ENCODE data around the gene ADH1A.

ADH1A gene

GRCh38 chr4:99330648-99331047 lies 39.9 kb upstream of the ADH1A start:
- H3K36me3 ChIP-seq (ENCODE audit: control insufficient read depth in 2 of 2, insufficient read depth in 1 of 2, low read length in 2 of 2): no peaks in the 10 kb centered on the region
- no peak overlapping the region for H3K4me3 ChIP-seq (ENCODE audit: low read depth, low read length)
- ChIA-PET POLR2A (no interaction called here), CTCF (no interaction called here)
- TF ChIP-seq ZNF335 (tag by site-specific recombination; conservative IDR thresholded peaks at IDR 0.05) (no peak), OVOL3 (tag by site-specific recombination; IDR thresholded peaks at IDR 0.05) (no peak), PRDM1 (tag by site-specific recombination; IDR thresholded peaks at IDR 0.05) (no peak)
- TF ChIP-seq, protein P1, sequence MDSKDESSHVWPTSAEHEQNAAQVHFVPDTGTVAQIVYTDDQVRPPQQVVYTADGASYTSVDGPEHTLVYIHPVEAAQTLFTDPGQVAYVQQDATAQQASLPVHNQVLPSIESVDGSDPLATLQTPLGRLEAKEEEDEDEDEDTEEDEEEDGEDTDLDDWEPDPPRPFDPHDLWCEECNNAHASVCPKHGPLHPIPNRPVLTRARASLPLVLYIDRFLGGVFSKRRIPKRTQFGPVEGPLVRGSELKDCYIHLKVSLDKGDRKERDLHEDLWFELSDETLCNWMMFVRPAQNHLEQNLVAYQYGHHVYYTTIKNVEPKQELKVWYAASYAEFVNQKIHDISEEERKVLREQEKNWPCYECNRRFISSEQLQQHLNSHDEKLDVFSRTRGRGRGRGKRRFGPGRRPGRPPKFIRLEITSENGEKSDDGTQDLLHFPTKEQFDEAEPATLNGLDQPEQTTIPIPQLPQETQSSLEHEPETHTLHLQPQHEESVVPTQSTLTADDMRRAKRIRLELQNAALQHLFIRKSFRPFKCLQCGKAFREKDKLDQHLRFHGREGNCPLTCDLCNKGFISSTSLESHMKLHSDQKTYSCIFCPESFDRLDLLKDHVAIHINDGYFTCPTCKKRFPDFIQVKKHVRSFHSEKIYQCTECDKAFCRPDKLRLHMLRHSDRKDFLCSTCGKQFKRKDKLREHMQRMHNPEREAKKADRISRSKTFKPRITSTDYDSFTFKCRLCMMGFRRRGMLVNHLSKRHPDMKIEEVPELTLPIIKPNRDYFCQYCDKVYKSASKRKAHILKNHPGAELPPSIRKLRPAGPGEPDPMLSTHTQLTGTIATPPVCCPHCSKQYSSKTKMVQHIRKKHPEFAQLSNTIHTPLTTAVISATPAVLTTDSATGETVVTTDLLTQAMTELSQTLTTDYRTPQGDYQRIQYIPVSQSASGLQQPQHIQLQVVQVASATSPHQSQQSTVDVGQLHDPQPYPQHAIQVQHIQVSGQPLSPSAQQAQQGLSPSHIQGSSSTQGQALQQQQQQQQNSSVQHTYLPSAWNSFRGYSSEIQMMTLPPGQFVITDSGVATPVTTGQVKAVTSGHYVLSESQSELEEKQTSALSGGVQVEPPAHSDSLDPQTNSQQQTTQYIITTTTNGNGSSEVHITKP (tag by site-specific recombination; IDR thresholded peaks at IDR 0.05): no peak
- H3K4me1 ChIP-seq (ENCODE audit: control insufficient read depth, insufficient read depth, low read length): no peaks in the 10 kb centered on the region
- H3K9me3 ChIP-seq (ENCODE audit: control insufficient read depth, insufficient read depth, low read depth, low read length): no peaks in the 10 kb centered on the region
- H3K27ac ChIP-seq (ENCODE audit: extremely low read depth, low read depth, low read length): no peak overlapping the region

- TF ChIP-seq ZNF266 (tag by site-specific recombination; IDR thresholded peaks at IDR 0.05; ENCODE audit: low read depth) (no peak), ZEB2 (tag by site-specific recombination; IDR thresholded peaks at IDR 0.05) (no peak), ZNF580 (tag by site-specific recombination; IDR thresholded peaks at IDR 0.05) (no peak), ZBTB20 (tag by site-specific recombination; IDR thresholded peaks at IDR 0.05) (no peak), ZNF10 (tag by site-specific recombination; IDR thresholded peaks at IDR 0.05) (no peak), ZNF292 (tag by site-specific recombination; IDR thresholded peaks at IDR 0.05; ENCODE audit: borderline replicate concordance, low read depth) (no peak), GLIS1 (tag by site-specific recombination; IDR thresholded peaks at IDR 0.05) (no peak), KLF16 (tag by site-specific recombination; IDR thresholded peaks at IDR 0.05) (no peak), ZNF626 (tag by site-specific recombination; IDR thresholded peaks at IDR 0.05) (no peak), ZNF830 (tag by site-specific recombination; IDR thresholded peaks at IDR 0.05; ENCODE audit: low read depth) (no peak), ZBTB17 (tag by site-specific recombination; IDR thresholded peaks at IDR 0.05) (no peak), KLF17 (tag by site-specific recombination; IDR thresholded peaks at IDR 0.05) (no peak), ZBTB1 (tag by site-specific recombination; IDR thresholded peaks at IDR 0.05) (no peak), RBAK (tag by site-specific recombination; IDR thresholded peaks at IDR 0.05) (no peak), HOXD13 (CRISPR knock-in tag; IDR thresholded peaks at IDR 0.05; ENCODE audit: borderline replicate concordance) (no peak), ZNF157 (tag by site-specific recombination; IDR thresholded peaks at IDR 0.05) (no peak)
- H3K4me3 ChIP-seq (ENCODE audit: low read depth, low read length): no peak overlapping the region
These were observed 39.1 kb upstream of the ADH1A start for GRCh38 chr4:99329876-99330275.

DNA sequence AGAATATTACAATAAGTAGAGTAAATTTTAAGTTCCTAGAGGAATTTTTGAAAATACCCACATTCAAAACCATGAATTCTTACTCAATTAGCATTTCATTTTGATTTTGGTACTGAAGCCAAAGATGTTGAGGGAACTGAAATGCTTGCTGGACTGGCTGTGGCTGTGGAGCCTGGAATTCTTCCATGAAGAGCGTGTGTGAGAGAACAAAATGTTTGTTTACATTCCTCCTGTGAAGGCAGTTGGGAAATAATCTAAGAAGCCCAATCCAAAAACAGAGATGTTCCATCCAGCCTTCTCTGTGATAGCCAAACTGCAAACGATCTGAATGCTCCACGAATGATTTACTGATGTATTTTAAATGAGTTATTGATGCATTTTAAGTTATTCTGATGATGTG lies 34.2 kb upstream of the ADH1A start:
- ChIA-PET POLR2A (no interaction called here), CTCF (no interaction called here)
- Histone ChIP-seq H3K4me3 (ENCODE audit: low read depth, low read length) (no peak overlapping the region), H3K9me3 (ENCODE audit: control insufficient read depth, insufficient read depth, low read depth, low read length) (no peaks in the 10 kb centered on the region), H3K4me1 (ENCODE audit: control insufficient read depth, insufficient read depth, low read length) (no peaks in the 10 kb centered on the region), H3K36me3 (ENCODE audit: control insufficient read depth in 2 of 2, insufficient read depth in 1 of 2, low read length in 2 of 2) (no peaks in the 10 kb centered on the region), H3K27ac (ENCODE audit: extremely low read depth, low read depth, low read length) (no peak overlapping the region)
- no peak for TF ChIP-seq ZNF747 (tag by site-specific recombination; IDR thresholded peaks at IDR 0.05)
- no peak for TF ChIP-seq BCL11A (tag by site-specific recombination; IDR thresholded peaks at IDR 0.05; ENCODE audit: low read depth)
- TF ChIP-seq ZNF133 (tag by site-specific recombination; IDR thresholded peaks at IDR 0.05): no peak
- no peak for TF ChIP-seq HOXD13 (CRISPR knock-in tag; IDR thresholded peaks at IDR 0.05; ENCODE audit: borderline replicate concordance)
- no peak for TF ChIP-seq ZNF169 (tag by site-specific recombination; IDR thresholded peaks at IDR 0.05)
- no peak for TF ChIP-seq ZNF473 (tag by site-specific recombination; IDR thresholded peaks at IDR 0.05)
- TF ChIP-seq, protein P2, sequence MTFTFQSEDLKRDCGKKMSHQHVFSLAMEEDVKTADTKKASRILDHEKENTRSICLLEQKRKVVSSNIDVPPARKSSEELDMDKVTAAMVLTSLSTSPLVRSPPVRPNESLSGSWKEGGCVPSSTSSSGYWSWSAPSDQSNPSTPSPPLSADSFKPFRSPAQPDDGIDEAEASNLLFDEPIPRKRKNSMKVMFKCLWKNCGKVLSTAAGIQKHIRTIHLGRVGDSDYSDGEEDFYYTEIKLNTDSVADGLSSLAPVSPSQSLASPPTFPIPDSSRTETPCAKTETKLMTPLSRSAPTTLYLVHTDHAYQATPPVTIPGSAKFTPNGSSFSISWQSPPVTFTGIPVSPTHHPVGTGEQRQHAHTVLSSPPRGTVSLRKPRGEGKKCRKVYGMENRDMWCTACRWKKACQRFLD (tag by site-specific recombination; IDR thresholded peaks at IDR 0.05): no peak
- TF ChIP-seq ZFP41 (tag by site-specific recombination; IDR thresholded peaks at IDR 0.05; ENCODE audit: borderline replicate concordance): no peak

More at GRCh38 chr4:99329876-99330275, 39.1 kb upstream of the ADH1A start:
- Histone ChIP-seq H3K4me1 (ENCODE audit: control insufficient read depth, insufficient read depth, low read length) (no peaks in the 10 kb centered on the region), H3K9me3 (ENCODE audit: control insufficient read depth, insufficient read depth, low read depth, low read length) (no peaks in the 10 kb centered on the region), H3K36me3 (ENCODE audit: control insufficient read depth in 2 of 2, insufficient read depth in 1 of 2, low read length in 2 of 2) (no peaks in the 10 kb centered on the region), H3K27ac (ENCODE audit: extremely low read depth, low read depth, low read length) (no peak overlapping the region)
- ChIA-PET CTCF (no interaction called here), POLR2A (no interaction called here)

All from HEK293 (cell line).